ENCODE measurements around the gene VASP.

The VASP gene

GRCh38 chr19:45514376-45515051 lies 7.2 kb downstream of the VASP start:
- DNase-seq (ENCODE audit: low read depth in 2 of 2): no peak

GRCh38 chr19:45515081-45515624 lies 7.9 kb downstream of the VASP start:
- no peak for DNase-seq (ENCODE audit: low read depth in 2 of 2)

- DNase-seq (ENCODE audit: low read depth in 2 of 2): no peak
These were observed 8.6 kb downstream of the VASP start for GRCh38 chr19:45515807-45516401.

- DNase-seq (ENCODE audit: low read depth in 2 of 2): no peak
These were observed 10.0 kb downstream of the VASP start for GRCh38 chr19:45517238-45517637.

- no peak for DNase-seq (ENCODE audit: low read depth in 2 of 2)
These were observed 10.6 kb downstream of the VASP start for GRCh38 chr19:45517641-45518468.

- no peak for DNase-seq (ENCODE audit: low read depth in 2 of 2)
These were observed 11.2 kb downstream of the VASP start for GRCh38 chr19:45518469-45518826.

GRCh38 chr19:45522010-45522941 lies 15.0 kb downstream of the VASP start:
- DNase-seq (ENCODE audit: low read depth in 2 of 2): no peak

- peak; percentile 56 to 59 for DNase-seq (ENCODE audit: low read depth in 2 of 2)
These were observed 16.5 kb downstream of the VASP start for GRCh38 chr19:45523642-45524256.

- no peak for DNase-seq (ENCODE audit: low read depth in 2 of 2)
These were observed 17.4 kb downstream of the VASP start for GRCh38 chr19:45524575-45525129.

GRCh38 chr19:45526143-45526542 lies 18.9 kb downstream of the VASP start:
- DNase-seq (ENCODE audit: low read depth in 2 of 2): peak; percentile 53 to 61

GRCh38 chr19:45526971-45527370 lies 19.7 kb downstream of the VASP start:
- no peak for DNase-seq (ENCODE audit: low read depth in 2 of 2)

- no peak for DNase-seq (ENCODE audit: low read depth in 2 of 2)
These were observed 20.5 kb downstream of the VASP start for GRCh38 chr19:45527731-45528130.

- no peak for DNase-seq (ENCODE audit: low read depth in 2 of 2)
These were observed 21.0 kb downstream of the VASP start for GRCh38 chr19:45528149-45528743.

GRCh38 chr19:45528744-45529419 lies 21.6 kb downstream of the VASP start:
- DNase-seq (ENCODE audit: low read depth in 2 of 2): no peak

GRCh38 chr19:45529420-45529785 lies 22.1 kb downstream of the VASP start:
- DNase-seq (ENCODE audit: low read depth in 2 of 2): no peak

- no peak for DNase-seq (ENCODE audit: low read depth in 2 of 2)
These were observed 24.1 kb downstream of the VASP start for GRCh38 chr19:45531349-45531748.

- DNase-seq (ENCODE audit: low read depth in 2 of 2): no peak
These were observed 32.2 kb downstream of the VASP start for GRCh38 chr19:45539459-45539858.

- no peak for DNase-seq (ENCODE audit: low read depth in 2 of 2)
These were observed 35.0 kb downstream of the VASP start for GRCh38 chr19:45542234-45542668.

- no peak for DNase-seq (ENCODE audit: low read depth in 2 of 2)
These were observed 40.0 kb downstream of the VASP start for GRCh38 chr19:45547211-45547770.

Data from fibroblast of skin of left quadriceps (primary cell).